GM18909 (cell line): ENCODE measurements around the gene SGPP2.
"Not testable (repeated sequence)": the region's sequence is repeated elsewhere in the genome, so short reads cannot be mapped to it uniquely, and the experiment has no call there.

Experiments
- ATAC-seq: cut with Tn5 transposase; IDR thresholded peaks from one replicate; pipeline ENCODE4 v1.9.1; 2021; ENCODE audit warnings: mild to moderate bottlenecking; ENCODE audit not compliant: unreplicated experiment, poor library complexity

The SGPP2 gene

GRCh38 chr2:222566229-222566628 is 141.9 kb downstream of the SGPP2 start:
- no peak for ATAC-seq

- no peak for ATAC-seq
Measured at GRCh38 chr2:222568865-222569264, 144.5 kb downstream of the SGPP2 start.

- no peak for ATAC-seq
Measured at GRCh38 chr2:222569826-222570225, 145.5 kb downstream of the SGPP2 start.

GRCh38 chr2:222572264-222572721 is 147.9 kb downstream of the SGPP2 start:
- ATAC-seq = no peak

- ATAC-seq = no peak
Measured at GRCh38 chr2:222572751-222573174, 148.4 kb downstream of the SGPP2 start.

GRCh38 chr2:222575618-222576017 is 151.3 kb downstream of the SGPP2 start:
- ATAC-seq = no peak

GRCh38 chr2:222576171-222577081 is 152.1 kb downstream of the SGPP2 start:
- no peak for ATAC-seq

- ATAC-seq = no peak
Measured at GRCh38 chr2:222577341-222577740, 153.0 kb downstream of the SGPP2 start.

GRCh38 chr2:222582928-222583327 is 158.6 kb downstream of the SGPP2 start:
- ATAC-seq = no peak

GRCh38 chr2:222584589-222584988 is 160.2 kb downstream of the SGPP2 start:
- not testable (repeated sequence) for ATAC-seq

GRCh38 chr2:222591661-222592060 is 167.3 kb downstream of the SGPP2 start:
- ATAC-seq = no peak

GRCh38 chr2:222592176-222592575 is 167.8 kb downstream of the SGPP2 start:
- ATAC-seq = no peak

GRCh38 chr2:222594679-222595078 is 170.3 kb downstream of the SGPP2 start:
- no peak for ATAC-seq

GRCh38 chr2:222595581-222595980 is 171.2 kb downstream of the SGPP2 start:
- ATAC-seq = no peak

GRCh38 chr2:222598611-222599010 is 174.3 kb downstream of the SGPP2 start:
- ATAC-seq = no peak

GRCh38 chr2:222603501-222603900 is 179.2 kb downstream of the SGPP2 start:
- ATAC-seq = no peak

- ATAC-seq = no peak
Measured at GRCh38 chr2:222604749-222605515, 180.6 kb downstream of the SGPP2 start.

- no peak for ATAC-seq
Measured at GRCh38 chr2:222606306-222606705, 182.0 kb downstream of the SGPP2 start.

- ATAC-seq = no peak
Measured at GRCh38 chr2:222608081-222608480, 183.7 kb downstream of the SGPP2 start.

- no peak for ATAC-seq
Measured at GRCh38 chr2:222609381-222609780, 185.0 kb downstream of the SGPP2 start.
